NCI-H146 treated with DMSO at 0.1 percent for 48 hours (cell line): ENCODE results near the gene MVB12B.
A peak's percentile ranks its signal among the peaks of the same experiment; 100 is the strongest.

ENCODE experiments used
- DNase-seq: peaks from one replicate; lab custom pipeline; 2025; ENCODE audit not compliant: unreplicated experiment; lab: John Stamatoyannopoulos, UW

Gene MVB12B

GRCh38 chr9:126404459-126404858, 77.8 kb downstream of the MVB12B start:
- DNase-seq = no peak

DNA sequence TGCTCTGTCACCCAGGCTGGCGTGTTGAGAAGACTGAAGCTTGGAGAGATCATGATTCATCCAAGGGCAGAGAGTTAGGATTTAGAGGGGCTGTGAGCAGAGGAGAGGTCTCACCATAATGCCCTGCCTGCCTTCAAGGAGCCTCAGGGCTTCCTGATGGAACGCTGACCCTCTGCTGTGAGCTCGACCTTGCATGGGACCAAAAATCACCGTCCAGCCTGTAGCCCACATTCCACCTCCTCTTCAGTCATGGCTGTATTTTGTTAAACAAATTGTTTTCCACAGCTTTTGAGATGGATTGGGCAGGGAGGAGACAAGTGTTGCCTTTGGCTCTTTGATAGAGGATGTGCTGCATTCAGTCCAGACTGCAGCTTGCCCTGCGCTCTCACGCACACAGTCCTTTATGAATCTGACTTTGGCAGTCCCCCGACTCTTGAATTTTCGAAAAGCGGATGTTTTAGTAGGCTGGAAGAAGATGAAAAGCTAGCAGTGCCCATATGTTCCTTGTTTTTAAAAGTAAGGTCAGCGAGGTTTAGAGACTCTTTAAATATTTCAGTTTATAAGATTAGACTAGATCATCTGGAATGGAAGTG, 79.5 kb downstream of the MVB12B start:
- DNase-seq = no peak

GRCh38 chr9:126407114-126407870, 80.7 kb downstream of the MVB12B start:
- no peak for DNase-seq

- no peak for DNase-seq
These were observed 81.4 kb downstream of the MVB12B start for GRCh38 chr9:126408004-126408403.

- no peak for DNase-seq
These were observed 83.6 kb downstream of the MVB12B start for GRCh38 chr9:126410229-126410628.

DNA sequence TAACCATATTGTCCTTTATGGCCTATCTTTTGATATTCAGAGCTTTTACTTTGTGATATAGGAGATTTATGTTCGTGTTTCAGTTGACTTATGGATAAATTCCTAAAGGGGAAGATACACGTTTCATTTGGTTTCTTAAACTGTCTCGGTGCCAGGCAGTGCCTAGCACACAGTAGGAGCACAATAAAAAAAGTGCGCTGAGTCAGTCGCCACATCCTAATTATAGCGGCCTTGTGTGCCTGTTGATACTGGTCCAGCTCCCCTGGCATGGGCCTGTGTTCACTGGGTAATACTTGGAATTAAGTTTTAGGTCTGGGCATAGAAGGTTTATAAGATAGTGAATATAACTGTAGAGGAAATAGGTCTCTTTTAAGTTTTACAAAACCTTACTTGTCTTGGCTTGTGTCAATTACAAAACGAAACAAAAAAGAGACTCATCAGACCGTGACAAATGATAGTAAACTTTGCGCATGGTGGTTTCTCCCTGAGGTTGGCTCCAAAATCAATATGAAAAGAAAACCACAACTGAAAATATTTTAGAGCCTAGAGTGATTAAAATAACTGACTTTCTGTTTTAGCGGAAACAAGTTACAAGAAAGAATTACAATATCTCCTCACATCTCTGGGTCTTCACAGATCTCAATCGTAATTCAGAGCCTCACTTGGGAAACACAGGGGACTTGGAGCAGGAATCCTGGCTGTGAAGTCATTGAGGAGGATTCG, 84.8 kb downstream of the MVB12B start:
- DNase-seq = no peak

- peak; percentile 62 for DNase-seq
These were observed 85.3 kb downstream of the MVB12B start for GRCh38 chr9:126411948-126412284.

DNA sequence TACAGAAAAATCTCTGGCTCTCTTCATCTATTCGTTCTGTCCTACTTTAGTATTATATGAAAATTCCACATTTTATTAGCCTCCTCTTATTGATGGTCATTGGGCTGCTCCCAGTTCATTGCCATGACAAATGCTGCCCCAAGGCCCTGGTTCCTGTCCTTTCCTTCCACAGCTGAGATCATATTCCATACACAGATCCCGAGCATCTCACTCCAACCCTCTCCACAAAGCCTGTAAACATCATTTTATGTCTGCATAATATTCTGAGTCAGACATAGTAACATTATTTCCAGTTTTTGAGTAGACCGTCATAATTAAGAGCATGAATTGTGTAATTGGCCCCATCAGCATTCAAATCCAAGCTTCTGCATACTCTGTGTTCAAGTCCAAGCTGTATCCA, 86.3 kb downstream of the MVB12B start:
- no peak for DNase-seq

- DNase-seq = no peak
These were observed 86.9 kb downstream of the MVB12B start for GRCh38 chr9:126413391-126414068.

DNA sequence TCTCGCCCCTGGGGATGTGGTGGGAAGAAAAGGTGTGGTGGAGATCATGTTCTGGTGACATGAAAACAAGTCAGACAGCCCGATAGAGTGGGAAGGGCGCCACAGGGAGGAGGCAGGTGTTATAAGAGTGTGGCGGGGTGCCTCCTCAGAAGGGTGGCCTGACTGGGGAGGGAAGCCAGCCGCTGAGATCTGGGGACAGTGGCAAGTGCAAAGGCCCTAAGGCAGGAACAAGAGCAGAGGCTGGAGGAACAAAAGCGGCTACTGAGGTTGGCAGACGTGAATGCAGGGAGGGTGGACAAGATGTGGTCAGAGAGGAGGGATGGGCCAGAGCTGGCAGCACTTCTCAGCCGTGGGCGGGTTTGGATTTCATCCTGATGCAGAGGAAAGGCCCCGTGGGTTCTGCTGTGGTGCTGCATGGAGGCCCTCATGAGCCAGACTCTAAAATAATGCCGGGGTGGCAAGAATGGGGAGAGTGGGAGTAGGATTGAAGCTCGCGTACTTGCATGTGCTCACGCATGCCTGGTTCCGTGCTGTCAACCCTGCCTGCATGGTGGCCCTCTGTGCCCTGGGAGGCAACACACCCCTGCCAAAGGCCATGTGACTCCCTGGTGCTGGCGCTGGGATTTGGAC, 89.2 kb downstream of the MVB12B start:
- no peak for DNase-seq

GRCh38 chr9:126417043-126417442, 90.4 kb downstream of the MVB12B start:
- DNase-seq = peak; percentile 62

DNA sequence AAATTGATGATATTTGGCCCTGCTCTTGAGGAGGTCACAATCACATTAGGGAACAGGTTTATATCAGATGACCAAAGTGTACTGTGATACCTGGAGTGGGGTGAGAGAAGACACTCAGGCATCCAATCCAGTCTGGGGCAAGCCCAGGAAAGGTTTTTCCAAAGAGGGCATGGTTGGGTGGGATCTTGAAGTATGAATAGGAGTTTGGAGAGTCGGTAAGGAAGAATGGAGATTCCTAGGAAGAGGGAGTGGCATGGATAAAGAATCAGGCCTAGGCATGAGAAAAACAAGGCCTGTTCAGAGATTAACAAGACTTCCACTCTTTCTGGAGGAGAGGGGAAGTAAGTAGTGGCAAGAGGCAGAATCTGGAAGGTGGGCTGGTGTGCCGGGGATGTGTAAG, 91.1 kb downstream of the MVB12B start:
- DNase-seq = no peak

- DNase-seq = no peak
These were observed 92.0 kb downstream of the MVB12B start for GRCh38 chr9:126418608-126419007.

DNA sequence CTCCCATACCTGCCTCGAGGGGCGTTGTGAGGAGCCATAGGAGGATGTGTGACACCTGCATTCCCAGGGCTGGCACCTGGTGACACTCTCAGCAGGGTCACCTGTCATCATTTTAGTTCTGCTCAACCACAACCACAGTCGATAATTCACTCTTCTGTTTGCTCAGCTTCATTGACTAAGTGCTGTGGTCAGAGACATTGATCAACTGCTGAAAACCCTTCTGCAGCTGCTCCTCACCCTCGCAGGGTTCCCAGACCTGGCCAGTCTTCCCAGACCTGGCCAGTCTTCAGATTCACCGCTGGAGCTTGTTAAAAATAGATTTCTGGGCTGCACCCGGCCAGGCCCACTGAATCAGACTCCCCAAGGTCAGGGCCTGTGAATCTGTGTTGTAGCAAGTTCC, 92.8 kb downstream of the MVB12B start:
- DNase-seq = peak; percentile 93

- no peak for DNase-seq
These were observed 93.5 kb downstream of the MVB12B start for GRCh38 chr9:126420135-126420534.

DNA sequence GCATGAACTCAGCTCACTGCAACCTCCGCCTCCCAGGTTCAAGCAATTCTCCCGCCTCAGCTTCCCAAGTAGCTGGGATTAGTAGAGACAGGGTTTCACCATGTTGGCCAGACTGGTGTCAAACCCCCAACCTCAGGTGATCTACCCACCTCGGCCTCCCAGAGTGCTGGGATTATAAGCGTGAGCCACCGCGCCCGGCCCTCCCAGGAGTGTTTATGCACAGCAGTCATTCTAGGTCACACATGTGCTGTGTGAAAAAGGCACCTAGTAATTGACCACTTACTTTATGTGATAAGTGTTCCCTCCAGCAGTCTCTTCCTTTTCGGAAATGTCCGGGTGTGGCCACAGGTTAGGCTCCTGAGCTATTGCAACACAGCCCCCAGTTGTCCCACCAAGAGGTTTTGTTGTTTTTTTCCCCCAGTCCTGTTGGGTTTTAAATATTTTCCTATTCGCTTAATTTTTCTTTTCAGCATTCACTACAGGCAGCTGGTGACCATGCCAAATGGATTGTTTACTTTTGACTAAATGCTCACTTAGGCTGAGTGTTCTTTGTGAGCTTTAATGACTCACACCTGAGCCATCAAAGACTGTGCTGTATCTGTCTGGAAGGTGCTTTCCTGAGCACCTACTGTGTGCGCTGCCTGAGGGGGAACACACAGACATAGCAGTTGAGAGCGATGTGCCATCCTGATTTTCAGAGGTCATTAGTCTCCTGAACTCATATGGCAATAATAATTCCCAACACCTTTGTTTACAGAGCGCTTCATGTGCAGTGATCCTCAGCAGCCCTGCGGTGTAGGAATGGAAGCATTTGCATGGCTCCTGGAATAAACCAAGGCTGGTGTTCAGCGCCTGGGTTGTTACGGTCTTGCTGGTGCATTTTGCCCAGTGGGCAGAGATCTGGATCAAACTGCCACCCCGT, 94.3 kb downstream of the MVB12B start:
- peak; percentile 86 for DNase-seq

GRCh38 chr9:126421567-126422428, 95.2 kb downstream of the MVB12B start:
- DNase-seq = peak; percentile 32

DNA sequence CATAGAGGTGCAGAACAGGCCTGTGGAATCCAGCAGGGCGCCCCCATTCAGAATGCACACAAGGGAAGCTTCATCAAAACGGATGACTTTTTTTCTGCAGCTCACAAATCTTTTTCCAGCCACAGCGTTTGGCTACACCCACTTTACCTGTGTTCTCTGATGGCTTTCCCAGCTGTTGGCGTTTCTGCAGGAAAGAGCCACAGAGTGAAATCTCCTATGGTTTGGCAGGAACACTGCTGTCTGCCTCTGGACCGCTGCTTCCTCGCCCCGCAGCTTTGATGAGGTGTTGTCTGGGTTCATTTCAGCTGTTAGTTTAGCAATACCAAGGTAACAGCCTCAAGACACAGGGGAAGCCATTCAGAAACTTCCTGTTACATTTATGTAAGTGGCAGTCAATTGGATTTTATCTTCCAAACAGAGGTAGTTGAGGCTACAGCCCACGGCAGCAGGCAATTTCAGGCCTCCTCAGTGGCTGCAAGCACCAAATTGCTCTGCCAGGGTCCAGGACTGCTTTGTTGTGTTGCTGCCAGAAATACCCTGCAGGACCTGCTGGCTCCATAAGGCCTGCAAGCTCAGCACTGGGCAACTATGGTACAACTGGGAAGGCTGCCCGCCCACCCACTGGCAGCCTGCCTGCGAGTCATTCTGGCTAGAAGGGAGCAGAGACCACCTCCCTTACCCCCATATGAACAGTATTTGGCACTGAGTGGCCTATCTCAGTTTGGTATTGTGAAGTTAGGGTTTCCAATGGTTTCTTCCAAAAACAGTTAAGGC, 96.7 kb downstream of the MVB12B start:
- DNase-seq = no peak

- DNase-seq = no peak
These were observed 97.2 kb downstream of the MVB12B start for GRCh38 chr9:126423916-126424185.
